ACC112 (cell line): ENCODE measurements around the gene DKK1.
A peak's percentile ranks its signal among the peaks of the same experiment; 100 is the strongest.

ENCODE experiments used
- H2AFZ ChIP-seq: fragments of 200-600 bp; sonication (generic); one replicate; pipeline ENCODE4 v1.6.0; 2017; ENCODE audit warnings: antibody characterized with exemption, low read length; ENCODE audit not compliant: unreplicated experiment
- H3K27ac ChIP-seq: fragments of 200-600 bp; sonication (generic); 2 replicates; pipeline ENCODE4 v1.5.1; 2014; ENCODE audit warnings: low read depth, mild to moderate bottlenecking, antibody characterized with exemption, low read length, moderate library complexity
- H3K27me3 ChIP-seq: fragments of 200-600 bp; sonication (generic); 2 replicates; pipeline ENCODE4 v1.6.1; 2014; ENCODE audit warnings: mild to moderate bottlenecking, antibody characterized with exemption, low read length, moderate library complexity, mixed read lengths; ENCODE audit not compliant: insufficient read depth
- H3K36me3 ChIP-seq: fragments of 200-600 bp; sonication (generic); 2 replicates; pipeline ENCODE4 v1.6.1; 2016; ENCODE audit warnings: mild to moderate bottlenecking, antibody characterized with exemption, low read length, moderate library complexity, mixed read lengths; ENCODE audit not compliant: insufficient read depth
- H3K4me1 ChIP-seq: fragments of 200-600 bp; sonication (generic); one replicate; pipeline ENCODE4 v1.6.1; 2016; ENCODE audit warnings: low read length, mixed read lengths; ENCODE audit not compliant: insufficient read depth, unreplicated experiment, control insufficient read depth
- H3K4me3 ChIP-seq: fragments of 200-600 bp; sonication (generic); 2 replicates; pipeline ENCODE4 v1.5.1; 2014; ENCODE audit warnings: mild to moderate bottlenecking, low read depth, low read length
- H3K79me2 ChIP-seq: fragments of 200-600 bp; sonication (generic); one replicate; pipeline ENCODE4 v1.6.0; 2016; ENCODE audit warnings: low read length; ENCODE audit not compliant: control insufficient read depth, unreplicated experiment, insufficient read depth

Gene DKK1

GRCh38 chr10:52318136-52318701 lies 4.1 kb downstream of the DKK1 start:
- Histone ChIP-seq H3K79me2 (peaks cover 31% of the 10 kb centered on the region), H3K36me3 (peaks cover 12% of the 10 kb centered on the region), H3K27me3 (no peaks in the 10 kb centered on the region), H3K4me1 (peaks cover 33% of the 10 kb centered on the region), H3K27ac (peak overlapping the region; percentile 97), H2AFZ (peak overlapping the region; percentile 46), H3K4me3 (peak overlapping the region; percentile 93)

GRCh38 chr10:52318822-52319464 lies 4.9 kb downstream of the DKK1 start:
- H3K27ac ChIP-seq, result peak overlapping the region; percentile 97
- H3K79me2 ChIP-seq, result peaks cover 28% of the 10 kb centered on the region
- H3K27me3 ChIP-seq, result no peaks in the 10 kb centered on the region
- peaks cover 32% of the 10 kb centered on the region for H3K4me1 ChIP-seq
- H2AFZ ChIP-seq, result no peak overlapping the region
- H3K36me3 ChIP-seq, result peaks cover 12% of the 10 kb centered on the region
- peak overlapping the region; percentile 93 for H3K4me3 ChIP-seq

- Histone ChIP-seq H3K27ac (peak overlapping the region; percentile 97), H2AFZ (no peak overlapping the region)
These were observed 5.8 kb downstream of the DKK1 start for GRCh38 chr10:52319926-52320325.

GRCh38 chr10:52322323-52322722 lies 8.2 kb downstream of the DKK1 start:
- H3K79me2 ChIP-seq, result no peaks in the 10 kb centered on the region
- no peaks in the 10 kb centered on the region; the same call in 1 of the 2 replicates for H3K36me3 ChIP-seq
- no peak overlapping the region for H3K4me3 ChIP-seq
- H2AFZ ChIP-seq, result no peak overlapping the region
- H3K4me1 ChIP-seq, result peaks cover 28% of the 10 kb centered on the region
- no peaks in the 10 kb centered on the region for H3K27me3 ChIP-seq
- H3K27ac ChIP-seq, result no peak overlapping the region

More at GRCh38 chr10:52319926-52320325, 5.8 kb downstream of the DKK1 start:
- Histone ChIP-seq H3K4me1 (peaks cover 32% of the 10 kb centered on the region), H3K27me3 (no peaks in the 10 kb centered on the region), H3K36me3 (peaks cover 12% of the 10 kb centered on the region), H3K4me3 (no peak overlapping the region), H3K79me2 (peaks cover 20% of the 10 kb centered on the region)

- H3K4me3 ChIP-seq, result no peak overlapping the region
- no peaks in the 10 kb centered on the region for H3K27me3 ChIP-seq
- H3K79me2 ChIP-seq, result no peaks in the 10 kb centered on the region
- no peak overlapping the region for H2AFZ ChIP-seq
- H3K36me3 ChIP-seq, result no peaks in the 10 kb centered on the region
- no peak overlapping the region for H3K27ac ChIP-seq
- peaks cover 26% of the 10 kb centered on the region for H3K4me1 ChIP-seq
These were observed 8.9 kb downstream of the DKK1 start for GRCh38 chr10:52322936-52323335.

GRCh38 chr10:52326382-52326781 lies 12.3 kb downstream of the DKK1 start:
- H3K79me2 ChIP-seq, result no peaks in the 10 kb centered on the region
- no peaks in the 10 kb centered on the region for H3K36me3 ChIP-seq
- no peak overlapping the region for H3K27ac ChIP-seq
- no peak overlapping the region for H3K4me3 ChIP-seq
- no peak overlapping the region for H2AFZ ChIP-seq
- H3K4me1 ChIP-seq, result peaks cover 9% of the 10 kb centered on the region
- no peaks in the 10 kb centered on the region for H3K27me3 ChIP-seq

GRCh38 chr10:52331638-52332364 lies 17.7 kb downstream of the DKK1 start:
- peak overlapping the region; percentile 22 for H2AFZ ChIP-seq

GRCh38 chr10:52332815-52333214 lies 18.7 kb downstream of the DKK1 start:
- Histone ChIP-seq H3K27ac (no peak overlapping the region), H3K27me3 (no peaks in the 10 kb centered on the region), H3K79me2 (no peaks in the 10 kb centered on the region), H2AFZ (no peak overlapping the region), H3K4me1 (peaks cover 30% of the 10 kb centered on the region), H3K36me3 (no peaks in the 10 kb centered on the region), H3K4me3 (no peak overlapping the region)

More at GRCh38 chr10:52331638-52332364, 17.7 kb downstream of the DKK1 start:
- no peaks in the 10 kb centered on the region for H3K36me3 ChIP-seq
- H3K4me3 ChIP-seq, result no peak overlapping the region
- H3K79me2 ChIP-seq, result no peaks in the 10 kb centered on the region
- peaks cover 30% of the 10 kb centered on the region for H3K4me1 ChIP-seq
- no peaks in the 10 kb centered on the region for H3K27me3 ChIP-seq
- H3K27ac ChIP-seq, result no peak overlapping the region

GRCh38 chr10:52334595-52334994 lies 20.5 kb downstream of the DKK1 start:
- Histone ChIP-seq H3K36me3 (no peaks in the 10 kb centered on the region), H3K4me1 (peaks cover 25% of the 10 kb centered on the region), H2AFZ (no peak overlapping the region), H3K79me2 (no peaks in the 10 kb centered on the region), H3K27me3 (no peaks in the 10 kb centered on the region), H3K4me3 (no peak overlapping the region), H3K27ac (peak overlapping the region; percentile 1)

- H3K27me3 ChIP-seq, result no peaks in the 10 kb centered on the region
- H3K79me2 ChIP-seq, result no peaks in the 10 kb centered on the region
- H3K27ac ChIP-seq, result peak overlapping the region; percentile 23; the same call in 1 of the 2 replicates
- H3K4me3 ChIP-seq, result no peak overlapping the region
- H3K4me1 ChIP-seq, result peaks cover 25% of the 10 kb centered on the region
- H3K36me3 ChIP-seq, result no peaks in the 10 kb centered on the region
- no peak overlapping the region for H2AFZ ChIP-seq
These were observed 21.6 kb downstream of the DKK1 start for GRCh38 chr10:52335665-52336064.
